ENCODE results near the gene ZGPAT. TPM values are rescaled to one million over a fixed set of nuclear protein-coding genes. Genes with fewer than 3 reads are reported as not detected.

The ZGPAT gene
- total and polyA plus RNA-seq, 2 of the 13 experiments (the other 11 are each of a cell fraction or from before 2014, with no cell fraction given) = 23.0 to 41.9 TPM

DNA sequence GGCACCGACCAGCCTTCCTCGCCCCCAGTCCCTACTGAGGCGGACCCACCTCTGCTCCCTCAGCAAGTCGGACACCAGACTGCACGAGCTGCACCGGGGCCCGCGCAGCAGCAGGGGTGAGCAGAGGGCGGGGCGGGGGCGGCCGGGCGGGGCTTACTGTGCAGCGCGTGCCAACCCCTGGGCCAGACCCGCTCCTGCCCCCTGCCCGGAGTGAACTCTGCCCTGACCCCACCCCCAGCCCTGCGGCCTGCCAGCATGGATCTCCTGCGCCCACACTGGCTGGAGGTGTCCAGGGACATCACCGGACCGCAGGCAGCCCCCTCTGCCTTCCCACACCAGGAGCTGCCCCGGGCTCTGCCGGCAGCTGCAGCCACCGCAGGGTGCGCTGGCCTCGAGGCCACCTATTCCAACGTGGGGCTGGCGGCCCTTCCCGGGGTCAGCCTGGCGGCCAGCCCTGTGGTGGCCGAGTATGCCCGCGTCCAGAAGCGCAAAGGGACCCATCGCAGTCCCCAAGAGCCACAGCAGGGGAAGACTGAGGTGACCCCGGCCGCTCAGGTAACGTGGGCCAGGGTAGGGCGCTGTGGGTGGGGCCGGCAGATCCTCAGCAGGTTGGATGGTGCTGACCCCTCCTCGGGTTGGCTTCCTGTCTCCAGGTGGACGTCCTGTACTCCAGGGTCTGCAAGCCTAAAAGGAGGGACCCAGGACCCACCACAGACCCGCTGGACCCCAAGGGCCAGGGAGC is 30.3 kb downstream of the ZGPAT start (continued):
- TF ChIP-seq, protein P1, sequence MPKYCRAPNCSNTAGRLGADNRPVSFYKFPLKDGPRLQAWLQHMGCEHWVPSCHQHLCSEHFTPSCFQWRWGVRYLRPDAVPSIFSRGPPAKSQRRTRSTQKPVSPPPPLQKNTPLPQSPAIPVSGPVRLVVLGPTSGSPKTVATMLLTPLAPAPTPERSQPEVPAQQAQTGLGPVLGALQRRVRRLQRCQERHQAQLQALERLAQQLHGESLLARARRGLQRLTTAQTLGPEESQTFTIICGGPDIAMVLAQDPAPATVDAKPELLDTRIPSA (CRISPR knock-in tag; IDR thresholded peaks at IDR 0.05; ENCODE audit: borderline replicate concordance) = 0 out of 2 replicates have a peak, but pooled peaks have one; percentile 47
- TF ChIP-seq PHF21A (CRISPR knock-in tag; IDR thresholded peaks at IDR 0.05) = peak; percentile 67; the same call in 1 of the 2 replicates
- TF ChIP-seq, protein P2, sequence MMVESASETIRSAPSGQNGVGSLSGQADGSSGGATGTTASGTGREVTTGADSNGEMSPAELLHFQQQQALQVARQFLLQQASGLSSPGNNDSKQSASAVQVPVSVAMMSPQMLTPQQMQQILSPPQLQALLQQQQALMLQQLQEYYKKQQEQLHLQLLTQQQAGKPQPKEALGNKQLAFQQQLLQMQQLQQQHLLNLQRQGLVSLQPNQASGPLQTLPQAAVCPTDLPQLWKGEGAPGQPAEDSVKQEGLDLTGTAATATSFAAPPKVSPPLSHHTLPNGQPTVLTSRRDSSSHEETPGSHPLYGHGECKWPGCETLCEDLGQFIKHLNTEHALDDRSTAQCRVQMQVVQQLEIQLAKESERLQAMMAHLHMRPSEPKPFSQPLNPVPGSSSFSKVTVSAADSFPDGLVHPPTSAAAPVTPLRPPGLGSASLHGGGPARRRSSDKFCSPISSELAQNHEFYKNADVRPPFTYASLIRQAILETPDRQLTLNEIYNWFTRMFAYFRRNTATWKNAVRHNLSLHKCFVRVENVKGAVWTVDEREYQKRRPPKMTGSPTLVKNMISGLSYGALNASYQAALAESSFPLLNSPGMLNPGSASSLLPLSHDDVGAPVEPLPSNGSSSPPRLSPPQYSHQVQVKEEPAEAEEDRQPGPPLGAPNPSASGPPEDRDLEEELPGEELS (CRISPR knock-in tag; IDR thresholded peaks at IDR 0.05) = peak; percentile 45; the same call in 1 of the 2 replicates
- peak; percentile 85 for TF ChIP-seq ZNF362 (CRISPR knock-in tag; IDR thresholded peaks at IDR 0.05; ENCODE audit: borderline replicate concordance)
- peak; percentile 88 for TF ChIP-seq ZBTB10 (CRISPR knock-in tag; IDR thresholded peaks at IDR 0.05; ENCODE audit: borderline replicate concordance)
- peak; percentile 72 for TF ChIP-seq ZMYM4 (CRISPR knock-in tag; IDR thresholded peaks at IDR 0.05)
- peak; percentile 84 for TF ChIP-seq MXD1 (CRISPR knock-in tag; IDR thresholded peaks at IDR 0.05)
- TF ChIP-seq ZNF101 (CRISPR knock-in tag; IDR thresholded peaks at IDR 0.05; ENCODE audit: borderline replicate concordance, low read depth) = 0 out of 2 replicates have a peak, but pooled peaks have one; percentile 97
- no peak; the same call in 1 of the 2 replicates for TF ChIP-seq SP140L (CRISPR knock-in tag; IDR thresholded peaks at IDR 0.05; ENCODE audit: borderline replicate concordance)
- TF ChIP-seq ZNF589 (CRISPR knock-in tag; conservative IDR thresholded peaks at IDR 0.05) = peak; percentile 97
- TF ChIP-seq ZSCAN29 (CRISPR knock-in tag; conservative IDR thresholded peaks at IDR 0.05) = peak; percentile 87
- TF ChIP-seq ZNF142 (CRISPR knock-in tag; IDR thresholded peaks at IDR 0.05) = peak; percentile 60; the same call in 1 of the 2 replicates
